PC-3 (cell line): Measurements from ENCODE around the gene APOL1. TPM values are rescaled to one million over a fixed set of nuclear protein-coding genes. Genes with fewer than 3 reads are reported as not detected.

Source experiments
- ATAC-seq: fragments of 200-7000 bp; cut with Tn5 transposase; 2 replicates; pipeline ENCODE4 v1.9.1; 2020; ENCODE audit warnings: mild to moderate bottlenecking, moderate library complexity
- BruUV-seq: library from RNA; stranded (reverse); fragments of 400-500 nt; replicated peaks from 2 replicates; lab custom pipeline; 2021; lab: Mats Ljungman, UMichigan
- CTCF ChIA-PET: fragments of 300-600 bp; sonication (Branson Sonifier 250); formaldehyde crosslinking; loops from one replicate; lab custom pipeline; 2022; ENCODE audit warnings: antibody characterized with exemption; lab: Charles Lee
- POLR2A ChIA-PET: fragments of 300-600 bp; sonication (Branson Sonifier 250); formaldehyde crosslinking; loops from one replicate; lab custom pipeline; 2022; ENCODE audit warnings: antibody characterized with exemption; ENCODE audit not compliant: unreplicated experiment; lab: Charles Lee
- DNase-seq: peaks from one replicate; pipeline ENCODE4 v3.0.0-alpha.2; 2015
- H2AFZ ChIP-seq: fragments of 300-600 bp; sonication (generic); 2 replicates; pipeline ENCODE4 v1.6.0; 2016; ENCODE audit warnings: antibody characterized with exemption, low read length
- H3F3A ChIP-seq: fragments of 300-600 bp; sonication (generic); one replicate; pipeline ENCODE4 v1.6.0; 2017; ENCODE audit warnings: antibody characterized with exemption, low read length, control low read depth, mild to moderate bottlenecking; ENCODE audit not compliant: unreplicated experiment
- H3K27ac ChIP-seq: fragments of 300-600 bp; sonication (generic); 2 replicates; pipeline ENCODE4 v1.5.1; 2016; ENCODE audit warnings: mild to moderate bottlenecking, low read length
- H3K27me3 ChIP-seq: fragments of 300-600 bp; sonication (generic); 2 replicates; pipeline ENCODE4 v1.6.1; 2016; ENCODE audit warnings: low read length, mixed read lengths
- H3K36me3 ChIP-seq: fragments of 300-600 bp; sonication (generic); 2 replicates; pipeline ENCODE4 v1.6.1; 2016; ENCODE audit warnings: low read depth, mixed run types, low read length, mixed read lengths
- H3K4me1 ChIP-seq: fragments of 300-600 bp; sonication (generic); 2 replicates; pipeline ENCODE4 v1.5.1; 2016; ENCODE audit warnings: low read length; ENCODE audit not compliant: insufficient read depth
- H3K4me2 ChIP-seq: fragments of 300-600 bp; sonication (generic); 2 replicates; pipeline ENCODE4 v1.6.0; 2016; ENCODE audit warnings: low read length
- H3K4me3 ChIP-seq: fragments of 300-600 bp; sonication (generic); 2 replicates; pipeline ENCODE4 v1.5.1; 2016; ENCODE audit warnings: mild to moderate bottlenecking, low read length, mixed read lengths
- H3K79me2 ChIP-seq: fragments of 300-600 bp; sonication (generic); 2 replicates; pipeline ENCODE4 v1.6.1; 2017; ENCODE audit warnings: low read length, mixed read lengths
- H3K9ac ChIP-seq: fragments of 300-600 bp; sonication (generic); 2 replicates; pipeline ENCODE4 v1.6.0; 2016; ENCODE audit warnings: mild to moderate bottlenecking, low read length
- H3K9me2 ChIP-seq: fragments of 300-600 bp; sonication (generic); replicated peaks from 2 replicates; pipeline ENCODE4 v1.6.1; 2016; ENCODE audit warnings: mixed run types, low read length, mixed read lengths
- H3K9me3 ChIP-seq: fragments of 300-600 bp; sonication (generic); 2 replicates; pipeline ENCODE4 v1.6.1; 2016; ENCODE audit warnings: low read length, mixed read lengths
- H4K20me1 ChIP-seq: fragments of 300-600 bp; sonication (generic); 2 replicates; pipeline ENCODE4 v1.6.1; 2016; ENCODE audit warnings: low read length, mixed read lengths
- CTCF ChIP-seq: fragments of 300-600 bp; sonication (generic); conservative IDR thresholded peaks from 2 replicates; pipeline ENCODE4 v1.5.1; 2017; ENCODE audit warnings: antibody characterized with exemption, low read depth, mild to moderate bottlenecking, low read length
- EZH2 ChIP-seq: fragments of 300-600 bp; sonication (generic); IDR thresholded peaks from one replicate; pipeline ENCODE4 v1.6.1; 2017; ENCODE audit warnings: antibody characterized with exemption, mild to moderate bottlenecking, low read length; ENCODE audit not compliant: unreplicated experiment
- EZH2phosphoT487 ChIP-seq: fragments of 300-600 bp; sonication (generic); IDR thresholded peaks from 2 replicates; pipeline ENCODE4 v1.6.1; 2018; ENCODE audit warnings: mild to moderate bottlenecking, antibody characterized with exemption, low read length, borderline replicate concordance
- intact Hi-C: fragments of 100-400 bp; cut with micrococcal nuclease; formaldehyde crosslinking; loops from 2 replicates; pipeline ENCODE4 v1.9.0; 2023
- total RNA-seq: library from RNA; depleted of rRNA; stranded (reverse); fragments of >200 nt; gene quantifications from 2 replicates; pipeline ENCODE4 v1.2.3, GENCODE V29; 2014

The APOL1 gene
- total RNA-seq, 1 experiment from 2014 or later, result not detected

- no peak for ATAC-seq
- intact Hi-C loops, result no loop called here
- H3K4me1 ChIP-seq, result no peaks in the 10 kb centered on the region
Observed at GRCh38 chr22:36284171-36284571, 31.2 kb downstream of the APOL1 start.

GRCh38 chr22:36285017-36285416 lies 32.1 kb downstream of the APOL1 start:
- H3K4me1 ChIP-seq, result no peaks in the 10 kb centered on the region
- intact Hi-C loops, result no loop called here
- H3K9ac ChIP-seq, result no peak overlapping the region
- H2AFZ ChIP-seq, result no peak overlapping the region
- H3K27ac ChIP-seq, result no peak overlapping the region
- ATAC-seq (no peak), DNase-seq (no peak)
- H3K27me3 ChIP-seq, result no peaks in the 10 kb centered on the region
- no peaks in the 10 kb centered on the region for H3K9me2 ChIP-seq
- CTCF ChIA-PET, result no interaction called here
- H3K4me3 ChIP-seq, result no peak overlapping the region
- BruUV-seq, result no TSS peak
- no peak overlapping the region for H3K4me2 ChIP-seq
- H4K20me1 ChIP-seq, result no peaks in the 10 kb centered on the region
- no peak for TF ChIP-seq CTCF
- TF ChIP-seq EZH2, result no peak
- TF ChIP-seq EZH2phosphoT487, result no peak
- H3F3A ChIP-seq, result no peaks in the 10 kb centered on the region
- POLR2A ChIA-PET, result no interaction called here
- H3K79me2 ChIP-seq, result no peaks in the 10 kb centered on the region
- no peaks in the 10 kb centered on the region for H3K9me3 ChIP-seq
- peaks cover 63% of the 10 kb centered on the region for H3K36me3 ChIP-seq

More at GRCh38 chr22:36284171-36284571, 31.2 kb downstream of the APOL1 start:
- no peaks in the 10 kb centered on the region for H4K20me1 ChIP-seq
- no peak overlapping the region for H3K27ac ChIP-seq
- H3F3A ChIP-seq, result no peaks in the 10 kb centered on the region
- POLR2A ChIA-PET, result no interaction called here
- H3K9me2 ChIP-seq, result no peaks in the 10 kb centered on the region
- TF ChIP-seq EZH2phosphoT487 (no peak), CTCF (no peak), EZH2 (no peak)
- no TSS peak for BruUV-seq
- no peak overlapping the region for H3K4me2 ChIP-seq
- H3K27me3 ChIP-seq, result no peaks in the 10 kb centered on the region
- H3K79me2 ChIP-seq, result no peaks in the 10 kb centered on the region
- CTCF ChIA-PET, result no interaction called here
- H3K4me3 ChIP-seq, result no peak overlapping the region
- H2AFZ ChIP-seq, result no peak overlapping the region
- no peak overlapping the region for H3K9ac ChIP-seq
- H3K9me3 ChIP-seq, result no peaks in the 10 kb centered on the region
- DNase-seq, result no peak
- H3K36me3 ChIP-seq, result peaks cover 58% of the 10 kb centered on the region

- no TSS peak for BruUV-seq
- no peaks in the 10 kb centered on the region for H3K79me2 ChIP-seq
- no peak for ATAC-seq
Observed at GRCh38 chr22:36285545-36285944, 32.6 kb downstream of the APOL1 start.

More at GRCh38 chr22:36285545-36285944, 32.6 kb downstream of the APOL1 start:
- no peak for TF ChIP-seq EZH2
- TF ChIP-seq CTCF, result no peak
- no peak for TF ChIP-seq EZH2phosphoT487
- H3K9ac ChIP-seq, result no peak overlapping the region
- H3K4me3 ChIP-seq, result no peak overlapping the region
- no peak overlapping the region for H3K4me2 ChIP-seq
- no peaks in the 10 kb centered on the region for H3K9me2 ChIP-seq
- peaks cover 63% of the 10 kb centered on the region for H3K36me3 ChIP-seq
- H2AFZ ChIP-seq, result no peak overlapping the region
- H3K27me3 ChIP-seq, result no peaks in the 10 kb centered on the region
- H3F3A ChIP-seq, result no peaks in the 10 kb centered on the region
- DNase-seq, result no peak
- no peak overlapping the region for H3K27ac ChIP-seq
- ChIA-PET POLR2A (no interaction called here), CTCF (no interaction called here)
- intact Hi-C loops, result no loop called here
- no peaks in the 10 kb centered on the region for H3K4me1 ChIP-seq
- H3K9me3 ChIP-seq, result no peaks in the 10 kb centered on the region
- H4K20me1 ChIP-seq, result no peaks in the 10 kb centered on the region
